H1 (cell line): ENCODE data around the gene ARHGAP22. TPM values are rescaled to one million over a fixed set of nuclear protein-coding genes. Genes with fewer than 3 reads are reported as not detected.

Source experiments
- CTCF ChIA-PET: fragments of 300-600 bp; sonication (Branson Sonifier 250); formaldehyde crosslinking; loops from one replicate; lab custom pipeline; 2021; ENCODE audit not compliant: partially characterized antibody; lab: Charles Lee
- POLR2A ChIA-PET: fragments of 300-600 bp; sonication (Branson Sonifier 250); formaldehyde crosslinking; loops from one replicate; lab custom pipeline; 2021; ENCODE audit warnings: inconsistent platforms; ENCODE audit not compliant: partially characterized antibody; lab: Charles Lee
- DNase-seq, 2 experiments: peaks; one replicate each; pipeline versions ENCODE4 v3.0.0 to v3.0.0-alpha.2; 2010 to 2022; ENCODE audit warnings: low spot score in 2 of 2, low read depth in 1 of 2, mixed read lengths in 1 of 2
- FAIRE-seq: peaks from 2 replicates; lab custom pipeline; 2011; peaks lifted over from hg19 to GRCh38; lab: Jason Lieb, UNC
- H2AFZ ChIP-seq: 2 replicates; pipeline ENCODE4 v1.8.1; 2012; ENCODE audit warnings: low read length, inconsistent platforms
- H2AK5ac ChIP-seq: 2 replicates; pipeline ENCODE4 v1.6.1; 2013; ENCODE audit warnings: low read depth, low read length
- H2BK120ac ChIP-seq: replicated peaks from 2 replicates; pipeline ENCODE3; 2013; ENCODE audit warnings: low read depth, low read length, inconsistent platforms
- H2BK12ac ChIP-seq: 2 replicates; pipeline ENCODE4 v1.6.1; 2013; ENCODE audit warnings: low read depth, low read length
- H2BK15ac ChIP-seq: 2 replicates; pipeline ENCODE4 v1.6.1; 2013; ENCODE audit warnings: low read length
- H2BK20ac ChIP-seq: 2 replicates; pipeline ENCODE4 v1.6.1; 2013; ENCODE audit warnings: low read length
- H2BK5ac ChIP-seq: 2 replicates; pipeline ENCODE4 v1.6.1; 2013; ENCODE audit warnings: low read depth, low read length
- H3K14ac ChIP-seq: 2 replicates; pipeline ENCODE4 v1.6.1; 2013; ENCODE audit warnings: inconsistent platforms; ENCODE audit not compliant: insufficient read length
- H3K18ac ChIP-seq: 2 replicates; pipeline ENCODE4 v1.6.1; 2013; ENCODE audit warnings: low read length; ENCODE audit errors: extremely low read depth
- H3K23ac ChIP-seq: 2 replicates; pipeline ENCODE4 v1.6.1; 2013; ENCODE audit warnings: inconsistent platforms; ENCODE audit not compliant: insufficient read length
- H3K23me2 ChIP-seq: 2 replicates; pipeline ENCODE4 v1.6.1; 2013; ENCODE audit warnings: low read depth, low read length
- H3K27ac ChIP-seq: 2 replicates; pipeline ENCODE4 v1.6.1; 2011; ENCODE audit warnings: low read depth, low read length, inconsistent platforms
- H3K27me3 ChIP-seq, 4 experiments: replicated peaks in 1 of 4; 1 replicate in 1 of 4; 2 replicates in 3 of 4; pipeline versions ENCODE4 v1.6.1 to v1.8.1; 2011 to 2013; ENCODE audit warnings: low read length in 3 of 4, mild to moderate bottlenecking in 3 of 4, inconsistent platforms in 2 of 4, mixed read lengths in 2 of 4, moderate library complexity in 1 of 4; ENCODE audit not compliant: control insufficient read depth in 3 of 4, insufficient read depth in 3 of 4; ENCODE audit errors: extremely low read depth in 1 of 4
- H3K36me3 ChIP-seq, 4 experiments: 2 replicates each; pipeline versions ENCODE4 v1.6.1 to v1.8.1; 2011 to 2013; ENCODE audit warnings: mild to moderate bottlenecking in 4 of 4, low read length in 3 of 4, moderate library complexity in 2 of 4, control low read depth in 1 of 4, inconsistent platforms in 1 of 4; ENCODE audit not compliant: insufficient read depth in 4 of 4, control insufficient read depth in 2 of 4
- H3K4ac ChIP-seq: replicated peaks from 2 replicates; pipeline ENCODE3; 2013; ENCODE audit warnings: low read length, low read depth, mixed read lengths, inconsistent platforms; ENCODE audit not compliant: insufficient read length
- H3K4me1 ChIP-seq, 4 experiments: replicated peaks in 1 of 4; 1 replicate in 1 of 4; 2 replicates in 3 of 4; pipeline versions ENCODE4 v1.6.1 to v1.8.1; 2011 to 2013; ENCODE audit warnings: low read length in 3 of 4, inconsistent platforms in 2 of 4, mixed read lengths in 1 of 4; ENCODE audit not compliant: insufficient read depth in 4 of 4, control insufficient read depth in 3 of 4
- H3K4me2 ChIP-seq, 2 experiments: 2 replicates each; pipeline versions ENCODE4 v1.6.1 to v1.8.1; 2011 to 2013; ENCODE audit warnings: low read depth in 2 of 2, low read length in 2 of 2, control low read depth in 1 of 2, inconsistent platforms in 1 of 2, mild to moderate bottlenecking in 1 of 2; ENCODE audit not compliant: insufficient read depth in 1 of 2
- H3K4me3 ChIP-seq, 4 experiments: fragments of 200-600, 300-600 bp in 1 of 4; sonication (generic), shearing (Covaris generic), sonication (Bioruptor Twin) in 1 of 4; 2 replicates each; pipeline versions ENCODE4 v1.5.1 to v1.8.1; 2011 to 2016; ENCODE audit warnings: low read length in 4 of 4, low read depth in 3 of 4, control low read depth in 2 of 4, inconsistent platforms in 2 of 4, mild to moderate bottlenecking in 2 of 4, mixed read lengths in 1 of 4, moderate library complexity in 1 of 4; ENCODE audit not compliant: insufficient read depth in 2 of 4; ENCODE audit errors: extremely low read depth in 1 of 4
- H3K56ac ChIP-seq: replicated peaks from 2 replicates; pipeline ENCODE3; 2013; ENCODE audit warnings: low read depth, mild to moderate bottlenecking, mixed read lengths, low read length, inconsistent platforms; ENCODE audit not compliant: insufficient read length
- H3K79me1 ChIP-seq: 2 replicates; pipeline ENCODE4 v1.6.1; 2013; ENCODE audit warnings: low read depth, low read length, control low read depth
- H3K79me2 ChIP-seq, 2 experiments: 2 replicates each; pipeline versions ENCODE4 v1.6.1 to v1.8.1; 2012 to 2013; ENCODE audit warnings: low read length in 2 of 2, mild to moderate bottlenecking in 2 of 2, inconsistent platforms in 1 of 2; ENCODE audit not compliant: insufficient read depth in 2 of 2, control insufficient read depth in 1 of 2
- H3K9ac ChIP-seq, 4 experiments: replicated peaks in 1 of 4; 1 replicate in 1 of 4; 2 replicates in 3 of 4; pipeline versions ENCODE4 v1.6.1 to v1.8.1; 2011 to 2013; ENCODE audit warnings: low read depth in 3 of 4, low read length in 3 of 4, control low read depth in 2 of 4, mild to moderate bottlenecking in 2 of 4, moderate library complexity in 2 of 4, inconsistent platforms in 1 of 4; ENCODE audit errors: extremely low read depth in 1 of 4
- H3K9me3 ChIP-seq, 2 experiments: 2 replicates each; pipeline versions ENCODE4 v1.6.1 to v1.8.1; 2012 to 2013; ENCODE audit warnings: mild to moderate bottlenecking in 2 of 2, moderate library complexity in 2 of 2, control low read depth in 1 of 2, inconsistent platforms in 1 of 2, low read depth in 1 of 2, low read length in 1 of 2, mixed read lengths in 1 of 2; ENCODE audit not compliant: insufficient read depth in 2 of 2
- H4K20me1 ChIP-seq, 2 experiments: replicated peaks in 1 of 2; 2 replicates each; pipeline versions ENCODE3 to v1.8.1; 2011 to 2013; ENCODE audit warnings: inconsistent platforms in 2 of 2, low read length in 2 of 2, mild to moderate bottlenecking in 1 of 2; ENCODE audit not compliant: insufficient read depth in 2 of 2, control insufficient read depth in 1 of 2
- H4K5ac ChIP-seq: 2 replicates; pipeline ENCODE4 v1.6.1; 2013; ENCODE audit warnings: low read length, low read depth, mixed read lengths, inconsistent platforms; ENCODE audit not compliant: insufficient read length
- H4K8ac ChIP-seq: 2 replicates; pipeline ENCODE4 v1.8.0; 2013; ENCODE audit warnings: mild to moderate bottlenecking, moderate library complexity, low read length, inconsistent platforms; ENCODE audit not compliant: insufficient read depth; ENCODE audit errors: extremely low read depth
- H4K91ac ChIP-seq: replicated peaks from 2 replicates; pipeline ENCODE3; 2013; ENCODE audit warnings: low read length, mixed read lengths, inconsistent platforms; ENCODE audit not compliant: insufficient read length
- POLR2A ChIP-seq, 2 experiments: IDR thresholded peaks; 1 replicate in 1 of 2; 2 replicates in 1 of 2; pipeline ENCODE4 v1.6.1; 2011; ENCODE audit warnings: low read depth in 2 of 2, low read length in 2 of 2, mild to moderate bottlenecking in 2 of 2; ENCODE audit errors: control extremely low read depth in 1 of 2
- WGBS, 2 experiments: shearing (Covaris generic) in 1 of 2; methylation state at CpG; one replicate each; pipeline versions ENCODE4 v1.1.6 to v1.1.7; 2013 to 2015; ENCODE audit warnings: low lambda C conversion rate in 2 of 2, mixed read lengths in 2 of 2, inconsistent platforms in 1 of 2, low coverage in 1 of 2, missing lambda C conversion rate in 1 of 2; ENCODE audit not compliant: insufficient replicate concordance in 2 of 2, insufficient coverage in 1 of 2, insufficient read length in 1 of 2; ENCODE audit errors: extremely low coverage in 1 of 2, missing lambda C conversion rate in 1 of 2; 5-methylcytosine and 5-hydroxymethylcytosine counted together
- polyA plus RNA-seq, 7 experiments: library from polyadenylated mRNA; depleted of rRNA in 3 of 7; stranded (reverse) in 5 of 7; unstranded in 2 of 7; fragments of >200 nt in 5 of 7; fragments of 200-250 nt in 2 of 7; gene quantifications; 1 replicate in 5 of 7; 2 replicates in 1 of 7; 4 replicates in 1 of 7; pipeline versions ENCODE4 v1.2.1 to v1.2.3, GENCODE V29; 2011 to 2013; ENCODE audit warnings: missing spikeins in 2 of 7, mixed read lengths in 2 of 7
- total RNA-seq: library from RNA; stranded (reverse); fragmentation: NEBNext Ultra II Directional; extraction: Animal tissue kit (Norgen Biotek cat#: 25700); gene quantifications from 2 replicates; pipeline ENCODE4 v1.2.1, GENCODE V29; 2021

The ARHGAP22 gene
- total and polyA plus RNA-seq, 2 of the 8 experiments (the other 6 are each of a cell fraction or from before 2014, with no cell fraction given) = 3.6 to 11.2 TPM

- Histone ChIP-seq H3K23ac (no peak overlapping the region), H2AK5ac (no peak overlapping the region), H4K5ac (no peak overlapping the region), H3K27me3 (no peaks in the 10 kb centered on the region), H2BK12ac (no peak overlapping the region), H3K4me1 (peaks cover 0 to 9% (median 6%) of the 10 kb centered on the region in 4 experiments; a peak in 4 of 7 replicates), H3K14ac (no peak overlapping the region), H4K20me1 (no peaks in the 10 kb centered on the region), H3K9ac (no peak overlapping the region), H3K4me3 (no peak overlapping the region), H3K4me2 (no peak overlapping the region), H3K36me3 (no peaks in the 10 kb centered on the region), H3K79me2 (no peaks in the 10 kb centered on the region), H4K8ac (no peak overlapping the region), H4K91ac (no peak overlapping the region), H3K9me3 (no peaks in the 10 kb centered on the region; a peak in 1 of 4 replicates), H2BK120ac (no peak overlapping the region), H3K56ac (no peak overlapping the region), H3K23me2 (no peaks in the 10 kb centered on the region), H2BK15ac (peak overlapping the region; percentile 88; the same call in 1 of the 2 replicates), H3K18ac (no peak overlapping the region), H2BK20ac (no peak overlapping the region), H3K27ac (no peak overlapping the region), H3K4ac (no peak overlapping the region), H2AFZ (no peak overlapping the region), H3K79me1 (no peaks in the 10 kb centered on the region), H2BK5ac (no peak overlapping the region)
- TF ChIP-seq POLR2A (IDR thresholded peaks at IDR 0.05; ENCODE audit: control extremely low read depth in 1 of 2, low read depth in 2 of 2, low read length in 2 of 2) = no peak
- CTCF ChIA-PET = interaction anchor here (1.0 to 10.2 kb wide), 11 partner anchors 7 to 102 kb away, joined by 3 to 127 read pairs (median 10); partner anchors contain the start of gene ARHGAP22
- POLR2A ChIA-PET = no interaction called here
- WGBS, 2 experiments = 92% methylated on average over 3 of the region's 3 CpGs; no CpG with 5 or more reads in 1 of the 2 experiments
- DNase-seq (no peak), FAIRE-seq (no peak)
These were observed 50.6 kb downstream of the ARHGAP22 start for GRCh38 chr10:48554246-48554645.
